KOPT-K1 (cell line): ENCODE measurements around the gene EFCAB8.
"Not testable (repeated sequence)": the region's sequence is repeated elsewhere in the genome, so short reads cannot be mapped to it uniquely, and the experiment has no call there.

ENCODE experiments used
- H3K27ac ChIP-seq: fragments of 200-600 bp; sonication (generic); 2 replicates; pipeline ENCODE4 v1.5.1; 2016; ENCODE audit warnings: antibody characterized with exemption, mild to moderate bottlenecking, low read depth, low read length; ENCODE audit not compliant: poor library complexity, severe bottlenecking
- H3K36me3 ChIP-seq: fragments of 200-600 bp; sonication (generic); 2 replicates; pipeline ENCODE4 v1.5.1; 2017; ENCODE audit warnings: antibody characterized with exemption, mild to moderate bottlenecking, low read length, moderate library complexity; ENCODE audit not compliant: insufficient read depth
- H3K9me3 ChIP-seq: fragments of 200-600 bp; sonication (generic); 2 replicates; pipeline ENCODE4 v1.5.1; 2017; ENCODE audit warnings: antibody characterized with exemption, low read length, mild to moderate bottlenecking; ENCODE audit not compliant: insufficient read depth, poor library complexity, severe bottlenecking

Gene EFCAB8

GRCh38 chr20:32972181-32973076 lies 113.7 kb downstream of the EFCAB8 start:
- Histone ChIP-seq H3K36me3 (no peaks in the 10 kb centered on the region), H3K9me3 (peaks cover 13% of the 10 kb centered on the region), H3K27ac (peak overlapping the region; percentile 97)

GRCh38 chr20:32973077-32973717 lies 114.5 kb downstream of the EFCAB8 start:
- no peaks in the 10 kb centered on the region for H3K36me3 ChIP-seq
- peak overlapping the region; percentile 97 for H3K27ac ChIP-seq
- H3K9me3 ChIP-seq, result peaks cover 13% of the 10 kb centered on the region

GRCh38 chr20:32974204-32975064 lies 115.7 kb downstream of the EFCAB8 start:
- H3K36me3 ChIP-seq, result not testable (repeated sequence)
- H3K9me3 ChIP-seq, result peaks cover 13% of the 10 kb centered on the region
- peak overlapping the region; percentile 97 for H3K27ac ChIP-seq

- not testable (repeated sequence) for H3K36me3 ChIP-seq
- Histone ChIP-seq H3K9me3 (peaks cover 13% of the 10 kb centered on the region), H3K27ac (peak overlapping the region; percentile 97)
These were observed 116.4 kb downstream of the EFCAB8 start for GRCh38 chr20:32975121-32975520.

- Histone ChIP-seq H3K27ac (peak overlapping the region; percentile 97), H3K9me3 (peaks cover 13% of the 10 kb centered on the region), H3K36me3 (no peaks in the 10 kb centered on the region)
These were observed 117.3 kb downstream of the EFCAB8 start for GRCh38 chr20:32975698-32976674.

GRCh38 chr20:32976746-32977145 lies 118.0 kb downstream of the EFCAB8 start:
- Histone ChIP-seq H3K27ac (peak overlapping the region; percentile 97), H3K36me3 (no peaks in the 10 kb centered on the region), H3K9me3 (peaks cover 13% of the 10 kb centered on the region)

- Histone ChIP-seq H3K36me3 (no peaks in the 10 kb centered on the region), H3K27ac (peak overlapping the region; percentile 97), H3K9me3 (peaks cover 13% of the 10 kb centered on the region)
These were observed 118.7 kb downstream of the EFCAB8 start for GRCh38 chr20:32977281-32978008.

- peak overlapping the region; percentile 97 for H3K27ac ChIP-seq
- H3K36me3 ChIP-seq, result no peaks in the 10 kb centered on the region
- H3K9me3 ChIP-seq, result peaks cover 13% of the 10 kb centered on the region
These were observed 119.2 kb downstream of the EFCAB8 start for GRCh38 chr20:32978009-32978335.

GRCh38 chr20:32979201-32979998 lies 120.7 kb downstream of the EFCAB8 start:
- Histone ChIP-seq H3K27ac (peak overlapping the region; percentile 97), H3K9me3 (peaks cover 13% of the 10 kb centered on the region), H3K36me3 (no peaks in the 10 kb centered on the region)

- peak overlapping the region; percentile 97 for H3K27ac ChIP-seq
- H3K36me3 ChIP-seq, result no peaks in the 10 kb centered on the region
- peaks cover 13% of the 10 kb centered on the region for H3K9me3 ChIP-seq
These were observed 121.6 kb downstream of the EFCAB8 start for GRCh38 chr20:32980131-32980941.

GRCh38 chr20:32980990-32981389 lies 122.3 kb downstream of the EFCAB8 start:
- Histone ChIP-seq H3K9me3 (peaks cover 8% of the 10 kb centered on the region), H3K27ac (no peak overlapping the region), H3K36me3 (no peaks in the 10 kb centered on the region)

- no peaks in the 10 kb centered on the region for H3K36me3 ChIP-seq
- H3K9me3 ChIP-seq, result no peaks in the 10 kb centered on the region
- H3K27ac ChIP-seq, result no peak overlapping the region
These were observed 124.1 kb downstream of the EFCAB8 start for GRCh38 chr20:32982617-32983458.
